ENCODE results near the gene KANSL1.

The KANSL1 gene

DNA sequence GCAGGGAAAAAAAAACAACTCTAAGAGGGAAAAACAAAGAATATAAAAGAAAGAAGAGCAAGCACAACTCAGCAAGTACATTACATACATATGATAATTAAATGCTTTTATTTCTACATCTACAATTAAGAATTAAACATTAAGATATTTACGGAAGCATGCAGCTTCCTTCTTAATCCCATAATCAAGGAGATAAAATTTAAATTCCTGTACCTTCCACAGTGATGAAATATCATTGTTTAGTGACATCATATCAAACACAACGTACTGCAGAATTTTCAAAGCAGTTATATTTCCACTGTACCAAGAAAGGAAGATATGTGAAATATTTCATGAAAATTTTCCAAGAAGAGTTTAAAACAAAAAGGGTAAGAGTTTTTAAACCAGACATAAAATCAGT, 26.0 kb downstream of the KANSL1 start:
- no peak for TF ChIP-seq Cebpa-rat (IDR thresholded peaks at IDR 0.05)
- peaks cover 57 to 99% (median 79%) of the 10 kb centered on the region in 11 experiments for H3K36me3 ChIP-seq
- H3K4me1 ChIP-seq, result peaks cover 10 to 50% (median 21%) of the 10 kb centered on the region in 10 experiments
- peaks cover 0 to 5% (median 0%) of the 10 kb centered on the region in 11 experiments; a peak in 2 of 22 replicates for H3K9me3 ChIP-seq (replicated peaks in 1 of 11)
- H3K27ac ChIP-seq, result no peak overlapping the region
- H3K4me2 ChIP-seq, result no peak overlapping the region
- no peak overlapping the region for H3K4me3 ChIP-seq
- H4K20me1 ChIP-seq, result peaks cover 91 to 100% (median 100%) of the 10 kb centered on the region in 11 experiments
- no peak overlapping the region for H3K9ac ChIP-seq
- H3K27me3 ChIP-seq, result no peaks in the 10 kb centered on the region

DNA sequence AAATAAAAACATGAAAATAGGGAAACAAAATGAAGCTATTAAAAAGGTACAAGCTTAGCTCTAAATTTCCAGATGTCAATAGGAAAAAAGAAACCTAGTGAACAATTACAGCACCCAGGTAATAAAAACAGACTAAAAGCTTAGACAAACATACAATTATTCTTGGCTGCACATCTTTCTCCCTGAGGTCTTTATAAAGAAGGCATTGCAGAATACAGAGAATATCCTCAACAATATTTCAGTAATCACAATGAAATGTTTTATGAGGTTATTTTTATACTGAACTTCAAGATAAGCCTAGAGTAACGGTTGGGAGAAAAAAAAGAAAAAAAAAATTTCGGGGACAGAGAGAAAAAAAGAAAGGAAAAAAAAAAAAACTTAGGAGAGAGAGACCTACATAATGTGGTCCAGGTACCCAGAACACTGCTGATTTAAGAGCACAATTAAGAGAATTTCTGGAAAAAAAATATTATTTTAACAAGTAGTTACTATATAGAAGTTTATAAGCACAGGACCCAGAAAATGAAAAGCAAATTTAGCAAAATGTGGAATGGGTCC, 26.5 kb downstream of the KANSL1 start:
- TF ChIP-seq Cebpa-rat (IDR thresholded peaks at IDR 0.05), result no peak
- Histone ChIP-seq H3K4me3 (no peak overlapping the region), H3K4me2 (no peak overlapping the region), H3K9ac (no peak overlapping the region), H4K20me1 (peaks cover 90 to 100% (median 100%) of the 10 kb centered on the region in 11 experiments), H3K27ac (no peak overlapping the region), H3K4me1 (peaks cover 10 to 52% (median 21%) of the 10 kb centered on the region in 10 experiments), H3K9me3 (replicated peaks in 1 of 11) (peaks cover 0 to 5% (median 0%) of the 10 kb centered on the region in 11 experiments; a peak in 2 of 22 replicates), H3K27me3 (no peaks in the 10 kb centered on the region), H3K36me3 (peaks cover 52 to 99% (median 79%) of the 10 kb centered on the region in 11 experiments)

DNA sequence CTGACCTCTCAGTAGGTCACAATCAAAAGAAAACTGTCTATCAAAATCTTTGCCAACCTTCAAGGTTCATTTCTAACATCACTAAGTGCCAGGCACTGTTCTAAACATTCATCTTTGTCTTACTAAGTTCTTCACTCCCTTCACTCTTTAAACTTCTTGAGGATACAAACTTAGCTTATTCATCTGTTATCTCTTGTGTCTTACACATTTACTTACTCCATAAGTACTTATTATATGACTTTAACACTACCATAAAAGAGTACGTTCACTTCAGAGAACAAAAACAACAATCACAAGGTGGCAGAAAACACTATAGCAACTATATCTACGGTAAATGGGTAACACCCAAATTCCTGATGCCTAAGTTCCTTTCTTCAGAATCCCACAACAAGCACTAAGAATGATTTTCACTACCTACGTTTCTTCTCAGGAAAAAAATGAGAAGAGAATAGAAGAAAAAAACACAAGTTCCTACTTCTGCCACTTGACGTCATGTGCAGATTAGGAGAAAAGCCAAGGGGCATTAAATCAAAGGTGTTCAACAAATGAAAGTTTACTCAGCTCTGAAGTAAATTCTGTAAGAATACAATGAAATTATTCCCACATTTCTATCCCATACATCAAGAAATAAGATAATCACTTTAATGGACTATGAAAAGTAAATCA, 29.2 kb downstream of the KANSL1 start:
- H4K20me1 ChIP-seq, result peaks cover 90 to 100% (median 100%) of the 10 kb centered on the region in 11 experiments
- H3K4me1 ChIP-seq, result peaks cover 12 to 64% (median 30%) of the 10 kb centered on the region in 10 experiments
- H3K4me3 ChIP-seq, result no peak overlapping the region
- TF ChIP-seq Cebpa-rat (IDR thresholded peaks at IDR 0.05), result no peak
- peaks cover 31 to 94% (median 63%) of the 10 kb centered on the region in 11 experiments for H3K36me3 ChIP-seq
- no peaks in the 10 kb centered on the region for H3K27me3 ChIP-seq
- 0 out of 22 replicates have a peak overlapping the region, but pooled peaks of 1 of the 11 experiments have one; percentile 0 for H3K9ac ChIP-seq
- H3K9me3 ChIP-seq (replicated peaks in 1 of 11), result peaks cover 0 to 5% (median 0%) of the 10 kb centered on the region in 11 experiments; a peak in 2 of 22 replicates
- H3K27ac ChIP-seq, result 0 out of 22 replicates have a peak overlapping the region, but pooled peaks of 1 of the 11 experiments have one; percentile 16
- H3K4me2 ChIP-seq, result peak overlapping the region in 9 of 11 experiments; percentile 22 to 67 (median 55); a peak in 15 of 22 replicates

DNA sequence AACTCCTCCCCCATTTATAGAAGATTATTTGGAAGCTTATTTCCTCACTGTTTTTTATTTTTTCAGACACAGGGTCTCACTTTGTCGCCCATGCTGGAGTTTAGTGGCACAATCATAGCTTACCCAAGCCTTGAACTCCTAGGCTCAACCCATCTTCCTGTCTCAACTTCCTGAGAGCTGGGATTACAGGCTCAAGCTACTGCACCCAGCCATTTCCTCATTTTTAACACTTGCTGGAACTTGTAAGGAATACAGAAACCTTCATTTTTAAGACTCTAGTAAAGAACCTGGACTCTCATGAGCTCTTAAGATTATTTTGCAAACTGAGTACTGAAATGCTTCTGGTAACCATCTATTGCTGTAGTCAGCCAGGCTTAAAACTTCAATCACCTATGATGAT, 29.9 kb downstream of the KANSL1 start:
- Histone ChIP-seq H3K4me3 (no peak overlapping the region), H3K27me3 (no peaks in the 10 kb centered on the region), H3K9ac (no peak overlapping the region), H3K4me1 (peaks cover 19 to 72% (median 38%) of the 10 kb centered on the region in 10 experiments), H3K4me2 (peak overlapping the region; percentile 19 to 67 (median 54); a peak in 20 of 22 replicates), H3K36me3 (peaks cover 24 to 94% (median 62%) of the 10 kb centered on the region in 11 experiments), H4K20me1 (peaks cover 90 to 100% (median 100%) of the 10 kb centered on the region in 11 experiments), H3K27ac (0 out of 22 replicates have a peak overlapping the region, but pooled peaks of 2 of the 11 experiments have one; percentile 14 to 16), H3K9me3 (replicated peaks in 1 of 11) (peaks cover 0 to 5% (median 0%) of the 10 kb centered on the region in 11 experiments; a peak in 2 of 22 replicates)
- TF ChIP-seq Cebpa-rat (IDR thresholded peaks at IDR 0.05), result no peak

DNA sequence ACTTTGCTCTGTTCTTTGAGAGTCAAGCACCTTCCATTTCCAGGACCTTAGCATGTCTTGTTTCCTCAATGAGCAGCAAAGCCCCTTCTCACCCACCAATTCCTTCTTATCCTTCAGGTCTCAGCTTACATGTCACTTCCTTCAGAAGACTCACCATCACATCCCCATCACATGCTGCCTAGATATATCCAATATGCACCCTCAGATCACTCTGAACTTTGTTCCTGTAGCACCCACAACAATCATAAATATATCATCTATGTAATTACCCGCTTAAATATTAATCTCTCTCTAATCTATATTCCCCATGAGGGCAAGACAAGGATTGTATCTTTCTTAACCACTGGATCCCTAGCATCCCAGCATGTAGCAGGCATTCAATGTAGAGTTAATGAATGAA, 30.4 kb downstream of the KANSL1 start:
- peak overlapping the region in 10 of 11 experiments; percentile 19 to 67 (median 54); a peak in 19 of 22 replicates for H3K4me2 ChIP-seq
- H3K4me1 ChIP-seq, result peaks cover 20 to 76% (median 40%) of the 10 kb centered on the region in 10 experiments
- peaks cover 90 to 100% (median 100%) of the 10 kb centered on the region in 11 experiments for H4K20me1 ChIP-seq

DNA sequence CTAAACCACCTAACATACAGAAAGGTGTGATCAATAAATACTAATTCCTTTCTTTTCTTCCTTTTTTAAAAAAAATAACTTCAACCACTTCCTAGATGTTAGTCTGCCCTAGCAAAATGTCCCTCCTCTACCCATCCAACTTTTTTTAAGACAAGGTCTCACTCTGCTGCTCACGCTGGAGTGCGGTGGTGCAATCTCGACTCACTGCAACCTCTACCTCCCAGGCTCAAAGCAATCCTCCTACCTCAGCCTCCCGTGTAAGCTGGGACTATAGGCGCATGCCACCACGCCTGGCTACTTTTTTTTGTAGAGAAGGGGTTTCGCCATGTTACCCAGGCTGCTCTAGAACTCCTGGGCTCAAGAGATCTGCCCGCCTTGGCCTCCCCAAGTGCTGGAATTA, 33.1 kb downstream of the KANSL1 start:
- H3K36me3 ChIP-seq, result peaks cover 6 to 81% (median 40%) of the 10 kb centered on the region in 11 experiments; a peak in 20 of 22 replicates
- H4K20me1 ChIP-seq, result peaks cover 99 to 100% (median 100%) of the 10 kb centered on the region in 11 experiments
- peaks cover 26 to 97% (median 59%) of the 10 kb centered on the region in 10 experiments for H3K4me1 ChIP-seq
- TF ChIP-seq Cebpa-rat (IDR thresholded peaks at IDR 0.05), result no peak
- H3K4me3 ChIP-seq, result no peak overlapping the region
- H3K9ac ChIP-seq, result no peak overlapping the region
- H3K27ac ChIP-seq, result no peak overlapping the region
- H3K27me3 ChIP-seq, result no peaks in the 10 kb centered on the region
- H3K4me2 ChIP-seq, result peak overlapping the region in 5 of 11 experiments; percentile 22 to 55 (median 30); a peak in 9 of 22 replicates
- H3K9me3 ChIP-seq (replicated peaks in 1 of 11), result 0 out of 22 replicates have a peak, but pooled peaks cover 0 to under 1% (median 0%) of the 10 kb centered on the region in 11 experiments

More for the DNA sequence above, 30.4 kb downstream of the KANSL1 start:
- Histone ChIP-seq H3K36me3 (peaks cover 20 to 91% (median 59%) of the 10 kb centered on the region in 11 experiments; a peak in 21 of 22 replicates), H3K9me3 (replicated peaks in 1 of 11) (peaks cover 0 to 5% (median 0%) of the 10 kb centered on the region in 11 experiments; a peak in 2 of 22 replicates), H3K9ac (no peak overlapping the region), H3K4me3 (no peak overlapping the region), H3K27me3 (no peaks in the 10 kb centered on the region), H3K27ac (0 out of 22 replicates have a peak overlapping the region, but pooled peaks of 2 of the 11 experiments have one; percentile 14 to 16)
- no peak for TF ChIP-seq Cebpa-rat (IDR thresholded peaks at IDR 0.05)

DNA sequence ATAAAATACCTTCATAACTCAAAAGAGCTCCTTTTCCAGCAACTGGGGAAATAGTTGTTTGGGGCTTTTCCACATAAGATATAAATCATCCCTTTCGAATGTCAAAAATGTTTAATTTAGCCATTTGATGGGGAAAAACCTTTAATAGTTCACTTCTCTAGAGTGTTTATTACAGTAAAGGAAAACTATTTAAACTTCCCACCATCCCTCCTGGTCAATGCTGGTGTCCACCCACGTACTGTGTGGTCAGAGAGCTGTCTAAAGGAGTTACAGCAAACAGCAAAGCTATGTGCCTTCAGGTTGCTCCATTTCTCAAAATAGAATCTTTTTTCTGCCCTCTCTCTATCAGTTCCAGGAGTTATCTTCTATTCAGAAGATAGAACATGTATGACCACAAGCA, 33.5 kb downstream of the KANSL1 start:
- Histone ChIP-seq H3K4me1 (peaks cover 31 to 97% (median 63%) of the 10 kb centered on the region in 10 experiments), H3K4me3 (no peak overlapping the region), H4K20me1 (peaks cover 99 to 100% (median 100%) of the 10 kb centered on the region in 11 experiments), H3K27ac (no peak overlapping the region), H3K36me3 (peaks cover 6 to 77% (median 35%) of the 10 kb centered on the region in 11 experiments; a peak in 19 of 22 replicates), H3K27me3 (no peaks in the 10 kb centered on the region), H3K9ac (no peak overlapping the region), H3K9me3 (replicated peaks in 1 of 11) (no peaks in the 10 kb centered on the region), H3K4me2 (peak overlapping the region in 2 of 11 experiments; percentile 36 to 55; a peak in 5 of 22 replicates)
- no peak for TF ChIP-seq Cebpa-rat (IDR thresholded peaks at IDR 0.05)

DNA sequence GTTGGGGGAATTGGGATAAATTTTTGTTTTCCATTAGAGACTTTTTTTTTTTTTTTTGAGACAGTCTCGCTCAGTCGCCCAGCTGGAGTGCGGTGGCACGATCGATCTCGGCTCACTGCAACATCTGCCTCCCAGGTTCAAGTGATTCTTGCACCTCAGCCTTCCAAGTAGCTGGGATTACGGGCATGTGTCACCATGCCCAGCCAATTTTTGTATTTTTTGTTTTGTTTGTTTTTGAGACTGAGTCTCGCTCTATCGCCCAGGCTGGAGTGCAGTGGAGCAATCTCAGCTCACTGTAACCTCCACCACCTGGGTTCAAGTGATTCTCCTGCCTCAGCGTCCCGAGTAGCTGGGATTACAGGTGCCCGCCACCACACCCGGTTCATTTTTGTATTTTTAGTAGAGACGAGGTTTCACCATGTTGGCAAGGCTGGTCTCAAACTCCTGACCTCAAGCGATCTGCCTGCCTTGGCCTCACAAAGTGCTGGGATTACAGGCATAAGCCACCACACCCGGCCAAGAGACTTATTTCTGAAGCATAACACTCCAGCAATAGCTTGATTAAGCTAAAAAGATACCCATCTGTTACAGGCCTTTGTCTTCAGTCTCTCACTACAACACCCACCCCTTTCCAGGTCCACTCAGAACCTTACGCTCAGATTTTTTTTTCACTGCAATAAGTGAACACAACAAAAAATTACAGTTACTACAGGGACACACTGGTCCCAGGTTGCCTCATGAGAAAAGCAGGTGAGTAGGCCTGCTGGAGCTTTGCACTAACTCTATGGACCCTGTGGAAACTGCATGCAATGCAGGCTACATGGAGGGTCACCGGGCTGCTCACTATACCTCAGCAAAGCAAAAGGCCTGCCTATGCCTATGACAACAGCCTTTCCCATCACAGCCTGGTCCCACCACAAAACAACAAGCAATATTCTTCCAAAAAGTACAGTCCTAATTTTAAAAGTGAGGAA, 34.6 kb downstream of the KANSL1 start:
- H3K36me3 ChIP-seq, result peaks cover 6 to 67% (median 34%) of the 10 kb centered on the region in 11 experiments; a peak in 19 of 22 replicates
- H4K20me1 ChIP-seq, result peaks cover 99 to 100% (median 100%) of the 10 kb centered on the region in 11 experiments
- peaks cover 38 to 97% (median 66%) of the 10 kb centered on the region in 10 experiments for H3K4me1 ChIP-seq
- H3K4me2 ChIP-seq, result peak overlapping the region in 4 of 11 experiments; percentile 13 to 22 (median 14); a peak in 4 of 22 replicates
- H3K9me3 ChIP-seq (replicated peaks in 1 of 11), result no peaks in the 10 kb centered on the region
- TF ChIP-seq Cebpa-rat (IDR thresholded peaks at IDR 0.05), result no peak
- no peak overlapping the region for H3K4me3 ChIP-seq
- peak overlapping the region in 1 of 11 experiments; percentile 2; a peak in 1 of 22 replicates for H3K9ac ChIP-seq
- H3K27ac ChIP-seq, result no peak overlapping the region
- no peaks in the 10 kb centered on the region for H3K27me3 ChIP-seq
